ENCODE results near the gene GNA15. TPM values are rescaled to one million over a fixed set of nuclear protein-coding genes. Genes with fewer than 3 reads are reported as not detected.

The GNA15 gene
- polyA plus RNA-seq, 1 donor = 1.6 TPM

GRCh38 chr19:3106509-3107141, 29.2 kb upstream of the GNA15 start:
- DNase-seq (ENCODE audit: low read depth) = no peak

- no peak for DNase-seq (ENCODE audit: low read depth)
Measured at GRCh38 chr19:3107658-3108057, 28.2 kb upstream of the GNA15 start.

DNA sequence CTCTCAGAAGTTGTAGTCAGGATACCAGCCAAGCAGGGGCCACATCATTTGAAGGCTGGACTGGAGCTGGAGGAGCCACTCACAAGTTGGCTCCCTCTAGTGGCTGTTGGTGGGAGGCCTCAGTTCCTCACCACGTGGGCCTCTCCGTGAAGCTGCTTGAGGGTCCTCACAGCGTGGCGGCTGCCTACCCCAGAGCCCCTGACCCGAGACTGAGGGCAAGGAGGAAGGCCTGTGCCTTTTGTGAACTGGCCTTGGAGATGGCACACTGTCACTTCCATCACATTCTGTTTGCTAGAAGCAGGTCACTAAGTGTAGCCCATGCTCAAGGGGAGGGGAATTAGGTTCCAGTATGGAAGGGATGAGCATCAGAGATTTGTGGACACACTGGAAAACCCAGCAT, 27.1 kb upstream of the GNA15 start:
- no peak for DNase-seq (ENCODE audit: low read depth)

- no peak for DNase-seq (ENCODE audit: low read depth)
Measured at GRCh38 chr19:3109491-3109890, 26.3 kb upstream of the GNA15 start.

DNA sequence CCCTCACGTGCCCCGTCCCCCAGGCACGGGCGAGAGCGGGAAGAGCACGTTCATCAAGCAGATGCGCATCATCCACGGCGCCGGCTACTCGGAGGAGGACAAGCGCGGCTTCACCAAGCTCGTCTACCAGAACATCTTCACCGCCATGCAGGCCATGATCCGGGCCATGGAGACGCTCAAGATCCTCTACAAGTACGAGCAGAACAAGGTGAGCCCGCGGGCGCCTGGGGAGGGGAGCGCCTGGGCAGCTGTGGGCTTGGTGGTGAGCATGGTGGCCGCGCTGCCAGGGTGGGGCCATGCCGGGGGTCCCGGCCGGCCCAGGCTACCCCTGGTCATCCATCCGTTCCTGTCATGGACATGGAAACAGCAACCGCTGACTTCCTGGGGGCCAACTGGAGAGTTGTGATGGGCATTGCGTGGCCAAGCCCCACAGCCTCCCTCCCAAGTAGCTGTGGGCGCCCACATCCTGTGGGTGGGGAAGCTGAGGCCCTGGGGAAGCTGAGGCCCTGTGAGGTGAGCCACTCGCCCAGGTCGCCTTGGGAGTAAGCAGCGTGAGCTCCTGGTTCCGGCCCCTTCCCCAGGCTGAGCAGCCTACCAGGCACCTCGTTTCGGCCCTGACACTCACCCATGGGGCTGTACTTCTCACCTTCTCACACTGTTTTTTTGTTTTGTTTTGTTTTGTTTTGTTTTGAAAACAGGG, 25.6 kb upstream of the GNA15 start:
- no peak for DNase-seq (ENCODE audit: low read depth)

GRCh38 chr19:3111586-3112247, 24.1 kb upstream of the GNA15 start:
- no peak for DNase-seq (ENCODE audit: low read depth)

DNA sequence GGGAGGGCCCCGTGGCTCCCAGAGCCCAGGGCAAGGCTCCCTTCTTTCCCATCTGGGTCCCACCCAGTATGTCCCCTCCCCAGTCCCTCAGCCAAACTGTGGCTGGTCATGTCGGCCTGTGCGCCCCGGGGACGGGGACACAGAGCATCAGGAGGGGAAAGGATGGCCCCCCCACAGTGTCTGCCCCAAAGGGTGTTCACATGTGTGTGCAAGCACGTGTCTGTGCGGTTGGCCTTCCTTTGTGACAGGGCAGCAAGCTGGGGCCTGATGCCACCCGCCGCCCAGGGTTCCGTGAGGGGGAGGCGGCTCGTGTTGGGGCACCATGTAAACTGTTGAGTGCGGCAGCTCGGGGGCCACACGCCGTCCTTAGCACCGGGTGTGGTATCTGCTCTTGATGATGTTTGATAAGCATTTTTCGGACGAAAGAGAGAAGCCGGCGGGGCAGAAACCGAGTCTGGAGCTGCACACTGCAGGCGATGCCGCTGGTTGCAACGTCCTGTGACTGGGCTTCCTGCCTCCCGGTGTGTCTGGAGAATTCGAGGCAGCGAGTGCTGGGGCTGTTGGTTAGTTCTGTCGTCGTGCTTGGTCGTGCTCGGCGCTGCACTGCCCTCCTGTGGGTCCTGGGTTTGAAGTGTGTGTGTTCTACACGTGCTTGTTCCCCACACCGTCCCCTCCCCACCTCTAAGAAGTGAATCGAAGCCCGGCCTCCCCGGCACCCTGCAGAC, 23.3 kb upstream of the GNA15 start:
- no peak for DNase-seq (ENCODE audit: low read depth)

DNA sequence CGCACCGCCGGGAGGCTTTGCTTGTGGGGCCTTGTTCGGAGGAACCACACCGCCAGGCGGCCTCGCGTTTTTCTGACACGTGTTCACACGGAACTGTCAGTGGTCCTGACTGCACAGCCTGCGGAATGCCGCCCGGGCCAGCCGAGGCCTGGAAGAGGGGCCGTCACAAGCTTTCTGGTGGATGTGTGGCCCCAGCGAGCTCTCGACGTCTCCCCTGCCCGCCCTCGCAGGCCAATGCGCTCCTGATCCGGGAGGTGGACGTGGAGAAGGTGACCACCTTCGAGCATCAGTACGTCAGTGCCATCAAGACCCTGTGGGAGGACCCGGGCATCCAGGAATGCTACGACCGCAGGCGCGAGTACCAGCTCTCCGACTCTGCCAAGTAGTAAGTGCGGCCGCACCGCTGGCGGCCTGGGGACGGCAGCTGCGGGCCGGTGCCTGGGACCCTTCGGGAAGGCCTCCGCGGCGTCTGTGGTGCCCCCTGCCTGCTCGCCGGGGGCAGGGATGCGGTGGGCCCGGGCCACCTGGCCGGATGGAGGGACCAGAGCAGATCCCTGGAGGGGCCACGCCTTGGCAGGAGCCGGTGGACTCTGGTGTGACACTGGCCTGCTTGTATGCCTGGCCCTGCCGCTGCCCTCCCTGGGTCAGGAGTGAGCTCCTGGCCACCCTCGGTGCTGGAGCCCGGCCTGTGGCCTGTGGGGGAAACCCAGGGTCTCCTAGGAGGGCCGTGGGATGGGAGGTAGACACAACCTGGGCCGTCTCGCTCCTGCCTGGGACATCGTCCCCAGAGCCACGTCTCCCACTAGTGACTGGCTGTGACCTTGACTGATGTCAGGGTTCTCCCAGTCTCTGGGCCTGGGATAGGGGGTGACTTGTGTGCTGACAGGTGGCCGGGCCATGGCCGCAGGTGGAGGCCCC, 22.5 kb upstream of the GNA15 start:
- no peak for DNase-seq (ENCODE audit: low read depth)

DNA sequence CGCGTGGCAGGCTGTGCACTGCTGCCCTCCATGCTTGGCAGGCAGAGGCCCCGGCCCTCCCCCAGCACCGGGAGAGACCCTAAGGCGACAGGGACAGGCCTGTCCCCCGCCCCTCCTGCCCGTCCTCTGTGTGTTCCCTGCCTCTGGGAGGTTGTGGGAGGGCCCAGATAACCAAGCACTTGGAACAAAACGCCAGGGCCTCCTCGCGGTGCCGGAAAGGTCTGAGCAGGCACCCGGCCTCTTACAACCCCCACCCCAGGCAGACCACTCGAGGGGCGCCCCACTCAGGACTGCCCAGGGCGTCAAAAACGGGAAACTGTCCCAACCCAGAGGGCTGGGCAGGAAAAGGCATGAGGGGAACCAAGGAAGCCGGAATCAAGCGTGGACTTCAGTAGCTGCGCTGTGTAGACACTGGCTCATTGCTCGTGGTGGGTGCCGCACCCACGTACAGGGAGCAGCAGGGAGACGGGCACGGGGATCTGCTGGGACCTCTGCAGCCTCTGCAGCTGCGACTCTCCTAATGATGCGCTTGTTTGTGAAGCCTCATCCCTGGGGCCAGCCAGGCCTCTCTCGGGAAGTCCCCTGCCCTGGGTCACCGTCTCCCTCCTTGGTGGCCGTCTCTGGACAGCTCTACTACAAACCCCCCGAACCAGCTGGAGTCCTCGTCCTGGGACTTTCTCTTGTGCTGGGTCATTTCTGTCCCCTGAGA, 21.7 kb upstream of the GNA15 start:
- DNase-seq (ENCODE audit: low read depth) = no peak

DNA sequence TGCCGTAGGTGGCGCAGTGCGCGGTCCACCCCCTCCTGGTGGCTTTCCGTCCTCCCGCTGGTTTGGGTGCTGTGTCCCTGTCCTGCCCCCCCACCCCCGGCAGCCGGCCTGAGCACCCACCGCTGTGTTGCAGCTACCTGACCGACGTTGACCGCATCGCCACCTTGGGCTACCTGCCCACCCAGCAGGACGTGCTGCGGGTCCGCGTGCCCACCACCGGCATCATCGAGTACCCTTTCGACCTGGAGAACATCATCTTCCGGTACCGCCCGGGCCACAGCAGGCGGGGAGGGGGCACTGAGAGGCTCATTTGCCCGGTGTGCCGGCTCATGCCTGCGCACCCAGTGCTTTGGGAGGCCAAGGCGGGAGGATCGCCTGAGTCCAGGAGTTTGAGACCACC, 21.0 kb upstream of the GNA15 start:
- DNase-seq (ENCODE audit: low read depth) = no peak

- no peak for DNase-seq (ENCODE audit: low read depth)
Measured at GRCh38 chr19:3115411-3115810, 20.4 kb upstream of the GNA15 start.

DNA sequence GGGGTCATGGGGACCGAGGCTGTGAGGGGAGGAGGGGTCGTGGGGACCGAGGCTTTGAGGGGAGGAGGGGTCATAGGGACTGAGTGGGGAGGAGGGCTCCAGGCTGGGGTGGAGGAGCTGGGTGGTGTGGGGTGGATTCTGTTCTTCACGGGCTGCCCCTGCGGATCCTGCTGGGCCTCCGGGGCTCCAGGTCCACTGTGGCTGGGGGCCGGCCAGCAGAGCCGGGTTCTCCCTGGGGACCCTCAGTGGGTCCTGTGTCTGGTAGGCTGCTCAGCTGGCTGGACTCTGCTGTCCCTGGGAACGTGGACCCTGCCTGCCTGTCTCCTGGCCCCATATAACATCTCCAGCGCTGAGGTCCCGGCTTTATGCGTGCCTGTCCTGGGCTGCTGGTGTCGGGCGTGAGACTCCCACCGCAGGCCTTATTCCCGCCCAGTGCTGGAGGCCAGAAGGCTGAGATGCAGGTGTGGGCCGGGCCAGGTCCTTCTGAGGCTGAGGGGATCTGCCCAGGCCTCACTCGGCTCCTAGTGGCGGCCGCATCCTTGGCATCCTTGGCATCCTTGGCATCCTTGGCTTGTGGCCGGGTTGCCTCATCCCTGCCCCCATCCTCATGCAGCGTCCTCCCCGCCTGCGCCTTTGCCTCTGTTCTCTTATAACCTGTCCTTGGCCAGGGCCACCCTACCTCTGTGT, 19.8 kb upstream of the GNA15 start:
- no peak for DNase-seq (ENCODE audit: low read depth)

- DNase-seq (ENCODE audit: low read depth) = no peak
Measured at GRCh38 chr19:3116621-3117020, 19.2 kb upstream of the GNA15 start.

DNA sequence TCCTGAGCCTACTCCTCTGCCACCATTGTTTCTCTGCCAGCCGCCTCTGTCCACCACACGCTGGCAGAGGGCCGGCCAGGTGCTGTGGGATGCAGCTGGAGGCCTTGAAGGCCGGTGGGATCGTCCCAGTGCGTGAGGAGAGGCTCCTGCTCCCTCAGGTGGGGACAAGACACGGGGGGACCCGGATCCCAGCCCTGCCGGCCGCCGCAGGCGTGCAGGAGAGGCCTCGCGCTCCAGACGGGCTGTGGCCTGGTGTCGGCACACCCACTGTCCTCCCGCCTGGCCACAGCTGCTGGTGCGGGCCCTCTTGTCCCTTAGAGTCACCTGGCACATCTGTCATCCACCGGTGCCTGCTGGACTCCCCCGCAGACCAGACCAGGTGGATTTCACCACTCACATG, 18.1 kb upstream of the GNA15 start:
- no peak for DNase-seq (ENCODE audit: low read depth)

- DNase-seq (ENCODE audit: low read depth) = no peak
Measured at GRCh38 chr19:3118232-3119070, 17.4 kb upstream of the GNA15 start.

- DNase-seq (ENCODE audit: low read depth) = no peak
Measured at GRCh38 chr19:3119071-3119595, 16.7 kb upstream of the GNA15 start.

- no peak for DNase-seq (ENCODE audit: low read depth)
Measured at GRCh38 chr19:3119693-3120380, 16.0 kb upstream of the GNA15 start.

GRCh38 chr19:3120611-3121276, 15.1 kb upstream of the GNA15 start:
- no peak for DNase-seq (ENCODE audit: low read depth)

Measured in forelimb muscle (tissue), 1 donor.